Panc1 (cell line): ENCODE results near the gene AUNIP. TPM values are rescaled to one million over a fixed set of nuclear protein-coding genes. Genes with fewer than 3 reads are reported as not detected.

ENCODE experiments used
- ATAC-seq: fragments of 200-7000 bp; cut with Tn5 transposase; 2 replicates; pipeline ENCODE4 v1.9.1; 2020; ENCODE audit warnings: mild to moderate bottlenecking, moderate library complexity
- BruUV-seq: library from RNA; stranded (reverse); fragments of 400-500 nt; replicated peaks from 2 replicates; lab custom pipeline; 2021; lab: Mats Ljungman, UMichigan
- CTCF ChIA-PET: fragments of 300-600 bp; sonication (Branson Sonifier 250); formaldehyde crosslinking; loops from one replicate; lab custom pipeline; 2022; ENCODE audit warnings: antibody characterized with exemption; lab: Charles Lee
- POLR2A ChIA-PET: fragments of 300-600 bp; sonication (Branson Sonifier 250); formaldehyde crosslinking; loops from one replicate; lab custom pipeline; 2022; ENCODE audit warnings: antibody characterized with exemption; lab: Charles Lee
- DNase-seq: peaks from one replicate; pipeline ENCODE4 v3.0.0-alpha.2; 2010; ENCODE audit warnings: low read depth, low spot score
- H3K27ac ChIP-seq: 2 replicates; pipeline ENCODE4 v1.5.1; 2011; ENCODE audit warnings: mild to moderate bottlenecking, low read length, inconsistent platforms
- H3K27me3 ChIP-seq: fragments of 200-500 bp; sonication (Bioruptor generic); 2 replicates; pipeline ENCODE4 v1.6.0; 2014; ENCODE audit warnings: low read length, inconsistent platforms; ENCODE audit not compliant: control insufficient read depth, insufficient read depth
- H3K36me3 ChIP-seq: fragments of 200-500 bp; sonication (Bioruptor generic); 2 replicates; pipeline ENCODE4 v1.5.1; 2014; ENCODE audit warnings: inconsistent platforms, mild to moderate bottlenecking, low read length, moderate library complexity; ENCODE audit not compliant: control insufficient read depth, insufficient read depth
- H3K4me1 ChIP-seq: 2 replicates; pipeline ENCODE4 v1.5.1; 2011; ENCODE audit warnings: inconsistent platforms, mild to moderate bottlenecking, low read length, moderate library complexity; ENCODE audit not compliant: control insufficient read depth, insufficient read depth
- H3K4me3 ChIP-seq, 2 experiments: 2 replicates each; pipeline ENCODE4 v1.5.1; 2011 to 2012; ENCODE audit warnings: low read depth in 2 of 2, low read length in 2 of 2, mild to moderate bottlenecking in 2 of 2, inconsistent platforms in 1 of 2, moderate library complexity in 1 of 2
- H3K9me3 ChIP-seq: fragments of 200-500 bp; sonication (Bioruptor generic); 2 replicates; pipeline ENCODE4 v1.5.1; 2014; ENCODE audit warnings: low read depth, mild to moderate bottlenecking, inconsistent platforms, low read length, moderate library complexity; ENCODE audit not compliant: control insufficient read depth, insufficient read depth
- CTCF ChIP-seq: fragments of 450-650 bp; IDR thresholded peaks from 2 replicates; pipeline ENCODE4 v1.5.1; 2017; ENCODE audit warnings: mild to moderate bottlenecking
- POLR2AphosphoS5 ChIP-seq: IDR thresholded peaks from 2 replicates; pipeline ENCODE4 v1.6.1; 2012; ENCODE audit warnings: mild to moderate bottlenecking, low read depth, low read length, moderate library complexity
- REST ChIP-seq, 2 experiments: IDR thresholded peaks; 2 replicates each; pipeline ENCODE4 v1.6.1; 2011 to 2012; ENCODE audit warnings: low read depth in 2 of 2, control low read depth in 1 of 2, low read length in 1 of 2, mild to moderate bottlenecking in 1 of 2, moderate library complexity in 1 of 2; ENCODE audit not compliant: insufficient read depth in 1 of 2
- SIN3A ChIP-seq: IDR thresholded peaks from 2 replicates; pipeline ENCODE4 v1.6.1; 2012; ENCODE audit warnings: low read depth, mild to moderate bottlenecking, low read length, moderate library complexity, borderline replicate concordance; ENCODE audit not compliant: insufficient read depth
- TCF7L2 ChIP-seq: IDR thresholded peaks from 2 replicates; pipeline ENCODE4 v1.6.1; 2011; ENCODE audit warnings: mild to moderate bottlenecking, low read depth, low read length, inconsistent platforms
- in situ Hi-C: cut with HindIII; loops from 2 replicates; pipeline ENCODE4 v1.10.0; 2016; ENCODE audit warnings: low sequenced_read_pairs, low pct_unique_long_range_greater_than_20kb
- intact Hi-C: fragments of 100-400 bp; cut with micrococcal nuclease; formaldehyde crosslinking; loops from one replicate; pipeline ENCODE4 v1.10.0; 2022; ENCODE audit not compliant: unreplicated experiment
- total RNA-seq: library from RNA; stranded (reverse); gene quantifications from one replicate; pipeline ENCODE4 v1.2.1, GENCODE V29; 2021; ENCODE audit not compliant: unreplicated experiment

Gene AUNIP
- total RNA-seq, 1 experiment from 2014 or later, result 12.2 TPM

GRCh38 chr1:25874209-25874608 lies 15.0 kb upstream of the AUNIP start:
- no peaks in the 10 kb centered on the region; the same call in 1 of the 2 replicates for H3K36me3 ChIP-seq
- intact Hi-C loops (no loop called here), in situ Hi-C loops (no loop called here)
- DNase-seq (no peak), ATAC-seq (no peak)
- no TSS peak for BruUV-seq
- H3K27ac ChIP-seq, result peak overlapping the region; percentile 83
- peaks cover 43% of the 10 kb centered on the region for H3K4me1 ChIP-seq
- no peaks in the 10 kb centered on the region for H3K9me3 ChIP-seq
- TF ChIP-seq REST (IDR thresholded peaks at IDR 0.05; ENCODE audit: insufficient read depth in 1 of 2, low read depth in 2 of 2, low read length in 1 of 2) (no peak), SIN3A (no peak), POLR2AphosphoS5 (no peak), CTCF (no peak), TCF7L2 (no peak)
- ChIA-PET POLR2A (interaction anchor here (0.6 kb wide), 1 partner anchor 250 kb away, joined by 11 read pairs; no protein-coding TSS in a partner anchor), CTCF (no interaction called here)
- no peaks in the 10 kb centered on the region for H3K27me3 ChIP-seq
- peak overlapping the region; percentile 57 to 73 for H3K4me3 ChIP-seq

GRCh38 chr1:25873120-25873519 lies 13.9 kb upstream of the AUNIP start:
- intact Hi-C loops (no loop called here), in situ Hi-C loops (no loop called here)
- DNase-seq, result no peak
- H3K27ac ChIP-seq, result peak overlapping the region; percentile 20; the same call in 1 of the 2 replicates
- BruUV-seq, result no TSS peak
- peaks cover 43% of the 10 kb centered on the region for H3K4me1 ChIP-seq
- ChIA-PET CTCF (no interaction called here), POLR2A (no interaction called here)
- TF ChIP-seq TCF7L2, result no peak
- TF ChIP-seq POLR2AphosphoS5, result no peak
- no peak for TF ChIP-seq REST (IDR thresholded peaks at IDR 0.05; ENCODE audit: insufficient read depth in 1 of 2, low read depth in 2 of 2, low read length in 1 of 2)
- no peak for TF ChIP-seq SIN3A
- TF ChIP-seq CTCF, result no peak
- no peaks in the 10 kb centered on the region for H3K27me3 ChIP-seq
- H3K4me3 ChIP-seq, result no peak overlapping the region
- ATAC-seq, result no peak
- H3K36me3 ChIP-seq, result no peaks in the 10 kb centered on the region; the same call in 1 of the 2 replicates
- no peaks in the 10 kb centered on the region for H3K9me3 ChIP-seq
